HUES64 (cell line): Measurements from ENCODE around the gene BMI1. TPM values are rescaled to one million over a fixed set of nuclear protein-coding genes. Genes with fewer than 3 reads are reported as not detected.

Experiments used
- H3K27ac ChIP-seq: 2 replicates; pipeline ENCODE4 v1.7.0; 2013; ENCODE audit warnings: low read depth, low read length, inconsistent platforms
- H3K27me3 ChIP-seq: 2 replicates; pipeline ENCODE4 v1.6.1; 2013; ENCODE audit warnings: mild to moderate bottlenecking, low read length; ENCODE audit not compliant: insufficient read depth
- H3K36me3 ChIP-seq: 2 replicates; pipeline ENCODE4 v1.6.1; 2013; ENCODE audit warnings: mild to moderate bottlenecking, low read length; ENCODE audit not compliant: insufficient read depth
- H3K4me1 ChIP-seq: 2 replicates; pipeline ENCODE4 v1.6.1; 2013; ENCODE audit warnings: mild to moderate bottlenecking, low read length, moderate library complexity; ENCODE audit not compliant: insufficient read depth
- H3K4me3 ChIP-seq: 2 replicates; pipeline ENCODE4 v1.5.1; 2013; ENCODE audit warnings: mild to moderate bottlenecking, low read length, moderate library complexity
- H3K9ac ChIP-seq: 2 replicates; pipeline ENCODE4 v1.6.1; 2013; ENCODE audit warnings: mild to moderate bottlenecking, low read depth, low read length
- H3K9me3 ChIP-seq: 2 replicates; pipeline ENCODE4 v1.6.1; 2013; ENCODE audit warnings: low read depth, low read length; ENCODE audit not compliant: insufficient read depth
- WGBS: fragments of 150-250, 120-280 bp; methylation state at CpG from one replicate; pipeline ENCODE4 v1.1.7; 2013; ENCODE audit warnings: missing lambda C conversion rate; 5-methylcytosine and 5-hydroxymethylcytosine counted together
- polyA plus RNA-seq, 2 experiments: library from polyadenylated mRNA; stranded (reverse); fragments of 50-300 nt; gene quantifications; one replicate each; pipeline ENCODE4 v1.2.3, GENCODE V29; 2013

BMI1 gene
- 8.6 TPM for polyA plus RNA-seq (2013, experiment 1 of 2)
- polyA plus RNA-seq (2013, experiment 2 of 2): 11.0 TPM

- Histone ChIP-seq H3K9ac (peak within 1 kb of the TSS; percentile 76), H3K27ac (peak within 1 kb of the TSS; percentile 19; the same call in 1 of the 2 replicates), H3K9me3 (no peaks in the 10 kb centered on the region), H3K36me3 (no peaks in the 10 kb centered on the region), H3K27me3 (peaks cover 81% of the 10 kb centered on the region), H3K4me3 (peak within 1 kb of the TSS; percentile 58), H3K4me1 (peaks cover 50% of the 10 kb centered on the region)
- WGBS: under 1% methylated on average over 63 of the region's 85 CpGs
Measured at GRCh38 chr10:22320591-22321155, at the start of gene BMI1. TSS of gene BMI1 (plus strand) at chr10:22321099. CDS start at chr10:22326450, 5,351 bp downstream.

DNA sequence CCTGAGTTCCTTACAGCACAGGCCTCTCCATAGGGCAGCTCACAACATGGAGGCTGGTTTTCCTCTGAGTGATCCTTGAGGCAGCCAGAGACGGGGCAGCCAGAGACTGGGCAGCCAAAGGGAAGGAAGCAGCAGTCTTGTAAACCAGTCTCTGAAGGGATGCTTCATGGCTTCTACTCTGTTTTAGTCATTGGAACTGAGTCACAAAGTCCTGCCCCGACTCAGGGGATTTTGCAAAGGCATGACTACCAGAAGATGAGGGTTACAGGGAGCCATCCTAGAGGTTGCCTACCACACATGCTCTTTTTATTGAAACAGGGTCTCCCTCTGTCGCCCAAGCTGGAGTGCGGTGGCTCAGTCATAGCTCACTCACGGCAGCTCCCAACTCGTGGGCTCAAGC is 49.1 kb upstream of the BMI1 start:
- Histone ChIP-seq H3K4me1 (no peaks in the 10 kb centered on the region), H3K9ac (no peak overlapping the region), H3K36me3 (no peaks in the 10 kb centered on the region), H3K27me3 (no peaks in the 10 kb centered on the region), H3K4me3 (no peak overlapping the region), H3K9me3 (no peaks in the 10 kb centered on the region), H3K27ac (no peak overlapping the region)
- 94% methylated on average over 6 of the region's 6 CpGs for WGBS

- WGBS: 100% methylated on average over 4 of the region's 4 CpGs
- Histone ChIP-seq H3K4me3 (no peak overlapping the region), H3K36me3 (no peaks in the 10 kb centered on the region), H3K4me1 (peaks cover 24% of the 10 kb centered on the region), H3K27me3 (no peaks in the 10 kb centered on the region), H3K27ac (no peak overlapping the region), H3K9ac (no peak overlapping the region), H3K9me3 (no peaks in the 10 kb centered on the region)
Measured at GRCh38 chr10:22278441-22278782, 42.5 kb upstream of the BMI1 start.

GRCh38 chr10:22280078-22280477 is 40.8 kb upstream of the BMI1 start:
- Histone ChIP-seq H3K4me1 (peaks cover 24% of the 10 kb centered on the region), H3K9me3 (no peaks in the 10 kb centered on the region), H3K9ac (no peak overlapping the region), H3K36me3 (no peaks in the 10 kb centered on the region), H3K4me3 (no peak overlapping the region), H3K27me3 (no peaks in the 10 kb centered on the region), H3K27ac (no peak overlapping the region)
- 34% methylated on average over 6 of the region's 6 CpGs for WGBS

- WGBS: 91% methylated on average over 3 of the region's 3 CpGs
- no peak overlapping the region for H3K27ac ChIP-seq
- H3K4me1 ChIP-seq: peaks cover 8% of the 10 kb centered on the region
- no peaks in the 10 kb centered on the region for H3K9me3 ChIP-seq
- no peaks in the 10 kb centered on the region for H3K36me3 ChIP-seq
- H3K9ac ChIP-seq: no peak overlapping the region
- no peaks in the 10 kb centered on the region for H3K27me3 ChIP-seq
- H3K4me3 ChIP-seq: no peak overlapping the region
Measured at GRCh38 chr10:22285130-22285529, 35.8 kb upstream of the BMI1 start.

DNA sequence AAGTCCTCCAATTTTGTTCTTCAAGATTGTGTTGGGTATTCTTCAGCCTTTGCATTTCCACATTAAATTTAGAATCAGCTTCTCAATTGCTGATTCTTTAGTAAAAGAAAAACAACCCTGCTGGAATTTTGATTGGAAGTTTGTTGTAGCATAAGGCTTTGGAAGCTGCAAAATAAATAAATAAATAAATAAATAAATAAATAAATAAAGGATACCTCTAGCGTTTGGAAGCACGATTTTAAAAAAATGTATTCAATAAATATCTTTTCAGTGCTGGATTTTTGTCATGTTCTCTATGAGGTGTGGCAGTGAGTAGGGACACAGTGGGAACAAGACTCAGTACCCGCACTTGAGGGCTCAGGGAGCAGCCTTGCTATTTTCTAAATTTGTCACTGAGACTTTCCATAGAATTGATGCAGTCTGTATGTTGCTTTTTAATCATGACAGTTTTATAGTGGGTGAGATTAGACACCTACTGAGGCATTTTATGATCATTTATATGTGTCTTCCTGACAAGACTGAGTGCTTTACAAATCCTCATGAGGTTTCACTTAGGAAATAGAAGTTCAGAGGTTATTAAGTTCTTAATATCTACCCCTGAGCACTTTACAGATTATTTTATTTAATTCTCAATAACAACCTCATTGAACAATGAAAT is 27.0 kb upstream of the BMI1 start:
- Histone ChIP-seq H3K4me3 (no peak overlapping the region), H3K27ac (no peak overlapping the region), H3K9ac (no peak overlapping the region), H3K9me3 (no peaks in the 10 kb centered on the region), H3K27me3 (peaks cover 2% of the 10 kb centered on the region; the same call in 1 of the 2 replicates), H3K36me3 (no peaks in the 10 kb centered on the region), H3K4me1 (no peaks in the 10 kb centered on the region)
- WGBS: 86% methylated on average over 3 of the region's 3 CpGs

DNA sequence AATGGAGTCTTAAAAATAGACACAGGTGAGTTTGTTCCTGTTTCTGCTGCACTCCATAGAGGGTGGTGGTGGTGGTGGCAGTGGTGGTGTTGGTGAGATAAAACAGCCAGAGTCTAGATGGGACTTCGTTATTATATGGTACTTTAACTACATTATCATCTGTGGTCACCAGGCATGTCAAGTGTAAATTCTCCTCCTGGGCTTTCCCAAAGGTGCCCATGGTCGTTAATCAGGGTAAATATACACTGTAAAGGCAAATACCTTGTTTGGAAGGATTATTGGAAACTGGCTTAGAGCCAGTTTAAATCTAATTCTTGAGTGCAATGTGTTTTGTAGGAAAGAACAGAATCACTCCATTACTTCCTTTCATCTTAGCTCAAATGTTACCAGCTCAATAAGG is 26.2 kb upstream of the BMI1 start:
- Histone ChIP-seq H3K9me3 (no peaks in the 10 kb centered on the region), H3K4me3 (no peak overlapping the region), H3K36me3 (no peaks in the 10 kb centered on the region), H3K4me1 (no peaks in the 10 kb centered on the region), H3K27me3 (peaks cover 2% of the 10 kb centered on the region; the same call in 1 of the 2 replicates), H3K27ac (no peak overlapping the region), H3K9ac (no peak overlapping the region)
- WGBS: 90% methylated on average over 2 of the region's 2 CpGs

GRCh38 chr10:22301193-22301592 is 19.7 kb upstream of the BMI1 start:
- H3K4me1 ChIP-seq: no peaks in the 10 kb centered on the region
- H3K36me3 ChIP-seq: no peaks in the 10 kb centered on the region
- peaks cover 2% of the 10 kb centered on the region; the same call in 1 of the 2 replicates for H3K27me3 ChIP-seq
- WGBS: 95% methylated on average over 4 of the region's 4 CpGs
- H3K4me3 ChIP-seq: no peak overlapping the region
- H3K9ac ChIP-seq: no peak overlapping the region
- no peaks in the 10 kb centered on the region; the same call in 1 of the 2 replicates for H3K9me3 ChIP-seq
- H3K27ac ChIP-seq: no peak overlapping the region

- Histone ChIP-seq H3K27me3 (no peaks in the 10 kb centered on the region; the same call in 1 of the 2 replicates), H3K4me3 (no peak overlapping the region), H3K4me1 (no peaks in the 10 kb centered on the region), H3K9me3 (no peaks in the 10 kb centered on the region; the same call in 1 of the 2 replicates), H3K36me3 (no peaks in the 10 kb centered on the region), H3K9ac (no peak overlapping the region), H3K27ac (no peak overlapping the region)
- whole genome bisulfite sequencing: 93% methylated on average over 3 of the region's 3 CpGs
Measured at GRCh38 chr10:22303461-22303860, 17.4 kb upstream of the BMI1 start.

DNA sequence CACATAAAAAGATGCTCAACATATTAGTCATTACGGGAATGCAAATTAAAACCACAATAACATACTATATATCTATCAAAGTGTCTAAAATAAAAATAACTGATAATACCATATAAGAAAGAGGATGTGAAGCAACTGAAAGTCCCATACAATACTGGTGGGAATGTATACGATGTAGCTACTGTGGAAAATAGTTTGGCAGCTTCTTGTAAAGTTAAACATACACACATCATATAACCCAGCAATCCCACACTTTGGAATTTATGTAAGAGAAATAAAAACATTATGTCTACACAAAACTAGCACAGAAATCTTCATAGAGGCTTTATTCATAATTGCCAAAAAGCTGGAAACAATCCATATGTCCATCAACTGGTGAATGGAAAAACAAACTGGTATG is 15.2 kb upstream of the BMI1 start:
- H3K27ac ChIP-seq: no peak overlapping the region
- no peaks in the 10 kb centered on the region; the same call in 1 of the 2 replicates for H3K27me3 ChIP-seq
- no peak overlapping the region for H3K9ac ChIP-seq
- H3K4me3 ChIP-seq: no peak overlapping the region
- no CpG with 5 or more reads among the region's 2 CpGs for WGBS
- no peaks in the 10 kb centered on the region; the same call in 1 of the 2 replicates for H3K9me3 ChIP-seq
- no peaks in the 10 kb centered on the region for H3K4me1 ChIP-seq
- no peaks in the 10 kb centered on the region for H3K36me3 ChIP-seq

- H3K36me3 ChIP-seq: no peaks in the 10 kb centered on the region
Measured at GRCh38 chr10:22308390-22308789, 12.5 kb upstream of the BMI1 start.

More at GRCh38 chr10:22308390-22308789, 12.5 kb upstream of the BMI1 start:
- Histone ChIP-seq H3K27ac (no peak overlapping the region), H3K9ac (no peak overlapping the region), H3K27me3 (peaks cover 18% of the 10 kb centered on the region), H3K4me1 (no peaks in the 10 kb centered on the region), H3K4me3 (no peak overlapping the region), H3K9me3 (no peaks in the 10 kb centered on the region; the same call in 1 of the 2 replicates)
- WGBS: 92% methylated on average over 1 of the region's 2 CpGs
